Esophagus squamous epithelium (tissue), 5 donors: ENCODE data around the gene MLLT3. TPM values are rescaled to one million over a fixed set of nuclear protein-coding genes. Genes with fewer than 3 reads are reported as not detected.

Experiments
- DNase-seq: peaks from one replicate; lab custom pipeline; 2025; lab: John Stamatoyannopoulos, UW
- H3K27ac ChIP-seq, 4 donors: fragments of 200-600 bp; sonication (generic); one replicate each; pipeline ENCODE4 v1.5.1; 2016 to 2019; ENCODE audit warnings: mild to moderate bottlenecking in 1 of 4
- H3K27me3 ChIP-seq, 4 donors: fragments of 200-600 bp; sonication (generic); 1 replicate in 3 of 4; 2 replicates in 1 of 4; pipeline versions ENCODE4 v1.5.1 to v1.6.0; 2017 to 2021; ENCODE audit warnings: antibody characterized with exemption in 1 of 4
- H3K36me3 ChIP-seq, 3 donors: fragments of 200-600 bp; sonication (generic); one replicate each; pipeline ENCODE4 v1.5.1; 2016 to 2019
- H3K4me1 ChIP-seq, 3 donors: fragments of 200-600 bp; sonication (generic); one replicate each; pipeline ENCODE4 v1.5.1; 2017 to 2019
- H3K4me3 ChIP-seq, 4 donors: fragments of 200-600 bp; sonication (generic); 1 replicate in 3 of 4; 2 replicates in 1 of 4; pipeline ENCODE4 v1.5.1; 2016 to 2019; ENCODE audit warnings: mild to moderate bottlenecking in 2 of 4, moderate library complexity in 1 of 4
- H3K9me3 ChIP-seq, 3 donors: fragments of 200-600 bp; sonication (generic); one replicate each; pipeline ENCODE4 v1.5.1; 2016 to 2019
- CTCF ChIP-seq, 6 experiments: fragments of 450-650 bp in 4 of 6; fragments of 200-600 bp in 2 of 6; sonication (generic) in 2 of 6; IDR thresholded peaks; one replicate each; pipeline ENCODE4 v1.5.1; 2016 to 2019; ENCODE audit warnings: antibody characterized with exemption in 6 of 6, mild to moderate bottlenecking in 4 of 6, moderate library complexity in 4 of 6
- POLR2A ChIP-seq, 4 donors: fragments of 450-650 bp; IDR thresholded peaks; one replicate each; pipeline ENCODE4 v1.6.1; 2017; ENCODE audit warnings: antibody characterized with exemption in 4 of 4, mild to moderate bottlenecking in 4 of 4, moderate library complexity in 3 of 4
- WGBS, 2 donors: methylation state at CpG; one replicate each; pipeline ENCODE4 v1.1.5; 2018; 5-methylcytosine and 5-hydroxymethylcytosine counted together
- intact Hi-C: fragments of 100-400 bp; cut with DNase I; formaldehyde crosslinking; loops from one replicate; pipeline ENCODE4 v1.15.0; 2022
- total RNA-seq, 4 donors: library from RNA; depleted of rRNA; stranded (reverse); fragments of >200 nt; gene quantifications; one replicate each; pipeline ENCODE4 v1.1.0, GENCODE V29; 2016
- donor health status: DM: yes; HTN: yes; CAD: no.

The MLLT3 gene
- total RNA-seq, 4 donors from 2014 or later: 8.2 to 21.5 (median 8.6) TPM

GRCh38 chr9:20598367-20598766 is 23.9 kb downstream of the MLLT3 start:
- intact Hi-C loops: no loop called here

GRCh38 chr9:20597862-20598261 is 24.4 kb downstream of the MLLT3 start:
- intact Hi-C loops: no loop called here
- no peak overlapping the region for H3K4me3 ChIP-seq
- peaks cover 0 to 56% (median 9%) of the 10 kb centered on the region in 3 donors for H3K4me1 ChIP-seq
- H3K36me3 ChIP-seq: no peaks in the 10 kb centered on the region
- H3K9me3 ChIP-seq: no peaks in the 10 kb centered on the region
- DNase-seq: no peak
- no peaks in the 10 kb centered on the region for H3K27me3 ChIP-seq
- TF ChIP-seq POLR2A (IDR thresholded peaks at IDR 0.05) (no peak), CTCF (IDR thresholded peaks at IDR 0.05) (no peak)
- no peak overlapping the region for H3K27ac ChIP-seq

More at GRCh38 chr9:20598367-20598766, 23.9 kb downstream of the MLLT3 start:
- no peaks in the 10 kb centered on the region for H3K9me3 ChIP-seq
- no peak overlapping the region for H3K4me3 ChIP-seq
- H3K4me1 ChIP-seq: peaks cover 0 to 56% (median 9%) of the 10 kb centered on the region in 3 donors
- TF ChIP-seq POLR2A (IDR thresholded peaks at IDR 0.05): no peak
- no peak for TF ChIP-seq CTCF (IDR thresholded peaks at IDR 0.05)
- no peak for DNase-seq
- 87 to 91% methylated on average over 1 of the region's 1 CpG for WGBS, 2 donors
- H3K27ac ChIP-seq: no peak overlapping the region
- H3K27me3 ChIP-seq: no peaks in the 10 kb centered on the region
- no peaks in the 10 kb centered on the region for H3K36me3 ChIP-seq

GRCh38 chr9:20594608-20595007 is 27.7 kb downstream of the MLLT3 start:
- H3K9me3 ChIP-seq: no peaks in the 10 kb centered on the region
- 76 to 77% methylated on average over 3 of the region's 3 CpGs for WGBS, 2 donors
- DNase-seq: no peak

GRCh38 chr9:20593537-20593936 is 28.8 kb downstream of the MLLT3 start:
- intact Hi-C loops: no loop called here
- no peak for DNase-seq

More at GRCh38 chr9:20594608-20595007, 27.7 kb downstream of the MLLT3 start:
- TF ChIP-seq POLR2A (IDR thresholded peaks at IDR 0.05) (no peak), CTCF (IDR thresholded peaks at IDR 0.05) (no peak)
- Histone ChIP-seq H3K27ac (no peak overlapping the region), H3K4me3 (no peak overlapping the region), H3K27me3 (no peaks in the 10 kb centered on the region), H3K4me1 (peaks cover 0 to 38% (median 9%) of the 10 kb centered on the region in 3 donors), H3K36me3 (no peaks in the 10 kb centered on the region)
- intact Hi-C loops: no loop called here

GRCh38 chr9:20593105-20593504 is 29.2 kb downstream of the MLLT3 start:
- Histone ChIP-seq H3K4me1 (peaks cover 0 to 28% (median 4%) of the 10 kb centered on the region in 3 donors), H3K27me3 (no peaks in the 10 kb centered on the region), H3K4me3 (no peak overlapping the region), H3K36me3 (no peaks in the 10 kb centered on the region), H3K9me3 (no peaks in the 10 kb centered on the region), H3K27ac (no peak overlapping the region)
- TF ChIP-seq CTCF (IDR thresholded peaks at IDR 0.05) (no peak), POLR2A (IDR thresholded peaks at IDR 0.05) (no peak)
- 54 to 60% methylated on average over 5 of the region's 5 CpGs for WGBS, 2 donors
- intact Hi-C loops: no loop called here
- DNase-seq: no peak

More at GRCh38 chr9:20593537-20593936, 28.8 kb downstream of the MLLT3 start:
- Histone ChIP-seq H3K36me3 (no peaks in the 10 kb centered on the region), H3K9me3 (no peaks in the 10 kb centered on the region), H3K4me3 (no peak overlapping the region), H3K27me3 (no peaks in the 10 kb centered on the region), H3K27ac (no peak overlapping the region), H3K4me1 (peaks cover 0 to 31% (median 4%) of the 10 kb centered on the region in 3 donors)
- no peak for TF ChIP-seq CTCF (IDR thresholded peaks at IDR 0.05)
- no peak for TF ChIP-seq POLR2A (IDR thresholded peaks at IDR 0.05)
- 29 to 32% methylated on average over 2 of the region's 2 CpGs for WGBS, 2 donors
